ENCODE data around the gene SDK1.

The SDK1 gene

GRCh38 chr7:3332308-3332707 is 31.3 kb downstream of the SDK1 start:
- no peak for DNase-seq (ENCODE audit: low spot score)

GRCh38 chr7:3333861-3334260 is 32.8 kb downstream of the SDK1 start:
- DNase-seq (ENCODE audit: low spot score): no peak

GRCh38 chr7:3336042-3336665 is 35.1 kb downstream of the SDK1 start:
- no peak for DNase-seq (ENCODE audit: low spot score)

- no peak for DNase-seq (ENCODE audit: low spot score)
Observed at GRCh38 chr7:3338161-3338560, 37.1 kb downstream of the SDK1 start.

GRCh38 chr7:3345699-3346481 is 44.8 kb downstream of the SDK1 start:
- no peak for DNase-seq (ENCODE audit: low spot score)

- DNase-seq (ENCODE audit: low spot score): no peak
Observed at GRCh38 chr7:3349126-3349525, 48.1 kb downstream of the SDK1 start.

GRCh38 chr7:3356173-3356572 is 55.1 kb downstream of the SDK1 start:
- DNase-seq (ENCODE audit: low spot score): no peak

- DNase-seq (ENCODE audit: low spot score): no peak
Observed at GRCh38 chr7:3358991-3359390, 57.9 kb downstream of the SDK1 start.

- no peak for DNase-seq (ENCODE audit: low spot score)
Observed at GRCh38 chr7:3367261-3367660, 66.2 kb downstream of the SDK1 start.

GRCh38 chr7:3370068-3370830 is 69.2 kb downstream of the SDK1 start:
- DNase-seq (ENCODE audit: low spot score): no peak

GRCh38 chr7:3370921-3371320 is 69.9 kb downstream of the SDK1 start:
- no peak for DNase-seq (ENCODE audit: low spot score)

- DNase-seq (ENCODE audit: low spot score): no peak
Observed at GRCh38 chr7:3371601-3372000, 70.5 kb downstream of the SDK1 start.

GRCh38 chr7:3374239-3374638 is 73.2 kb downstream of the SDK1 start:
- DNase-seq (ENCODE audit: low spot score): no peak

- DNase-seq (ENCODE audit: low spot score): no peak
Observed at GRCh38 chr7:3378390-3379150, 77.5 kb downstream of the SDK1 start.

GRCh38 chr7:3380034-3380433 is 79.0 kb downstream of the SDK1 start:
- DNase-seq (ENCODE audit: low spot score): no peak

- DNase-seq (ENCODE audit: low spot score): no peak
Observed at GRCh38 chr7:3380886-3381685, 80.0 kb downstream of the SDK1 start.

- DNase-seq (ENCODE audit: low spot score): no peak
Observed at GRCh38 chr7:3386423-3387190, 85.6 kb downstream of the SDK1 start.

GRCh38 chr7:3393862-3394261 is 92.8 kb downstream of the SDK1 start:
- no peak for DNase-seq (ENCODE audit: low spot score)

- no peak for DNase-seq (ENCODE audit: low spot score)
Observed at GRCh38 chr7:3397324-3397723, 96.3 kb downstream of the SDK1 start.

- peak; percentile 6 for DNase-seq (ENCODE audit: low spot score)
Observed at GRCh38 chr7:3399858-3400257, 98.8 kb downstream of the SDK1 start.

- DNase-seq (ENCODE audit: low spot score): peak; percentile 25
Observed at GRCh38 chr7:3404501-3404900, 103.4 kb downstream of the SDK1 start.
